K562 (cell line): ENCODE measurements around the gene RAD51D. TPM values are rescaled to one million over a fixed set of nuclear protein-coding genes. Genes with fewer than 3 reads are reported as not detected.

Source experiments
- CBFA2T3 ChIP-seq: fragments of 450-650 bp; IDR thresholded peaks from 2 replicates; pipeline ENCODE4 v1.6.1; 2017
- CREM ChIP-seq: IDR thresholded peaks from 2 replicates; pipeline ENCODE4 v1.6.1; 2014; ENCODE audit warnings: antibody characterized with exemption, low read depth
- ESRRB ChIP-seq: fragments of 250-450 bp; sonication (Bioruptor Pico); IDR thresholded peaks from 2 replicates; pipeline ENCODE4 v1.5.0; 2020; ENCODE audit warnings: mild to moderate bottlenecking, moderate library complexity, borderline replicate concordance
- HDAC6 ChIP-seq: IDR thresholded peaks from 2 replicates; pipeline ENCODE4 v1.6.1; 2012; ENCODE audit warnings: low read depth, mild to moderate bottlenecking, control low read depth, inconsistent platforms, low read length, moderate library complexity
- HNRNPL ChIP-seq: fragments of 200-400 bp; formaldehyde crosslinking; IDR thresholded peaks from 2 replicates; pipeline ENCODE4 v1.6.1; 2017; ENCODE audit warnings: low read depth, mild to moderate bottlenecking, low read length
- KDM2B ChIP-seq: fragments of 250-450 bp; sonication (Bioruptor Pico); IDR thresholded peaks from 2 replicates; pipeline ENCODE4 v1.8.0; 2021; ENCODE audit warnings: mild to moderate bottlenecking, moderate library complexity
- KLF16 ChIP-seq: IDR thresholded peaks from 2 replicates; pipeline ENCODE4 v1.6.1; 2016; ENCODE audit warnings: antibody characterized with exemption
- MEIS2 ChIP-seq: fragments of 450-650 bp; IDR thresholded peaks from 2 replicates; pipeline ENCODE4 v1.6.1; 2014; ENCODE audit warnings: mild to moderate bottlenecking; ENCODE audit not compliant: partially characterized antibody
- NR1H2 ChIP-seq: sonication (generic); formaldehyde crosslinking; IDR thresholded peaks from 2 replicates; pipeline ENCODE4 v1.4.0; 2020; ENCODE audit warnings: mild to moderate bottlenecking, missing genetic modification reagents
- PHTF2 ChIP-seq: fragments of 250-450 bp; sonication (Bioruptor Pico); IDR thresholded peaks from 2 replicates; pipeline ENCODE4 v1.5.0; 2021; ENCODE audit warnings: mild to moderate bottlenecking
- PPARD ChIP-seq: fragments of 250-450 bp; sonication (Bioruptor Pico); IDR thresholded peaks from 2 replicates; pipeline ENCODE4 v1.8.0; 2022; ENCODE audit warnings: inconsistent platforms, mild to moderate bottlenecking, moderate library complexity
- PTTG1 ChIP-seq: fragments of 450-650 bp; IDR thresholded peaks from 2 replicates; pipeline ENCODE4 v1.6.1; 2016; ENCODE audit warnings: low read depth, mild to moderate bottlenecking, missing genetic modification characterization, missing compliant biosample characterization
- RBFOX2 ChIP-seq: fragments of 200-400 bp; formaldehyde crosslinking; IDR thresholded peaks from 2 replicates; pipeline ENCODE4 v1.6.1; 2017; ENCODE audit warnings: low read depth, mild to moderate bottlenecking, low read length, moderate library complexity
- RCOR1 ChIP-seq, 2 experiments: IDR thresholded peaks; 2 replicates each; pipeline ENCODE4 v1.6.1; 2012; ENCODE audit warnings: low read depth in 2 of 2, low read length in 2 of 2, borderline replicate concordance in 1 of 2, improper control_type of control experiment in 1 of 2
- SAFB2 ChIP-seq: fragments of 200-400 bp; formaldehyde crosslinking; IDR thresholded peaks from 2 replicates; pipeline ENCODE4 v1.6.1; 2018; ENCODE audit warnings: borderline replicate concordance, low read length, low read depth, moderate library complexity; ENCODE audit not compliant: severe bottlenecking
- SRF ChIP-seq, 2 experiments: fragments of 250-450, 450-650 bp in 1 of 2; sonication (Bioruptor Pico) in 1 of 2; sonication (generic) in 1 of 2; formaldehyde crosslinking; IDR thresholded peaks; 2 replicates each; pipeline versions ENCODE4 v1.5.0 to v1.5.1; 2020 to 2022; ENCODE audit warnings: mild to moderate bottlenecking in 1 of 2, missing genetic modification reagents in 1 of 2
- TAF1 ChIP-seq: IDR thresholded peaks from 2 replicates; pipeline ENCODE4 v1.6.1; 2011; ENCODE audit warnings: mild to moderate bottlenecking, low read length, moderate library complexity; ENCODE audit not compliant: insufficient read depth, control insufficient read depth, severe bottlenecking; ENCODE audit errors: extremely low read depth
- U2AF2 ChIP-seq: fragments of 200-400 bp; formaldehyde crosslinking; optimal IDR thresholded peaks from 2 replicates; pipeline ENCODE3; 2017; ENCODE audit warnings: low read depth, mild to moderate bottlenecking, low read length
- ZNF197 ChIP-seq: fragments of 200-800 bp; sonication (Bioruptor generic); IDR thresholded peaks from 2 replicates; pipeline ENCODE4 v1.6.1; 2016; ENCODE audit warnings: low read depth, missing genetic modification characterization, missing compliant biosample characterization
- ZNF41 ChIP-seq: fragments of 250-450 bp; sonication (Bioruptor Pico); conservative IDR thresholded peaks from 2 replicates; pipeline ENCODE4 v1.4.0; 2020; ENCODE audit warnings: mild to moderate bottlenecking
- ZZZ3 ChIP-seq: fragments of 450-650 bp; IDR thresholded peaks from 2 replicates; pipeline ENCODE4 v1.6.1; 2016; ENCODE audit warnings: antibody characterized with exemption, mild to moderate bottlenecking, moderate library complexity
- polyA plus RNA-seq, 8 experiments: library from polyadenylated mRNA; depleted of rRNA in 4 of 8; stranded (reverse) in 5 of 8; unstranded in 3 of 8; fragments of >200 nt; fragmentation: Nextera tagmentation in 2 of 8; fragmentation: Illumina TruSeq in 1 of 8; extraction: Ambion mirVana in 2 of 8; extraction: Trizol in 1 of 8; gene quantifications; 2 replicates each; pipeline versions ENCODE4 v1.2.1 to v1.2.3, GENCODE V29; 2011 to 2014; ENCODE audit warnings: inconsistent platforms in 1 of 8, missing spikeins in 1 of 8
- total RNA-seq, 7 experiments: library from RNA; depleted of rRNA in 6 of 7; stranded (reverse); fragments of >200 nt in 6 of 7; fragmentation: Illumina TruSeq in 2 of 7; extraction: Trizol in 2 of 7; gene quantifications; 2 replicates each; pipeline versions ENCODE4 v1.2.1 to v1.2.3, GENCODE V29; 2011 to 2021; ENCODE audit warnings: low replicate concordance in 1 of 7
- TF ChIP-seq, protein P1 (sequence below): fragments of 450-650 bp; formaldehyde crosslinking; conservative IDR thresholded peaks from 2 replicates; pipeline ENCODE4 v1.4.0; 2022; ENCODE audit warnings: mild to moderate bottlenecking, missing genetic modification characterization
- TF ChIP-seq, protein P2 (sequence below): fragments of 450-650 bp; IDR thresholded peaks from 2 replicates; pipeline ENCODE4 v1.6.1; 2018; ENCODE audit warnings: mild to moderate bottlenecking, low read depth; ENCODE audit not compliant: partially characterized antibody
- TF ChIP-seq, protein P3 (sequence below): fragments of 450-650 bp; formaldehyde crosslinking; IDR thresholded peaks from 2 replicates; pipeline ENCODE4 v1.4.0; 2020; ENCODE audit warnings: mild to moderate bottlenecking

The RAD51D gene
- total and polyA plus RNA-seq, 9 of the 15 experiments (the other 6 are each of a cell fraction or from before 2014, with no cell fraction given): 2.2 to 16.9 (median 8.7) TPM

DNA sequence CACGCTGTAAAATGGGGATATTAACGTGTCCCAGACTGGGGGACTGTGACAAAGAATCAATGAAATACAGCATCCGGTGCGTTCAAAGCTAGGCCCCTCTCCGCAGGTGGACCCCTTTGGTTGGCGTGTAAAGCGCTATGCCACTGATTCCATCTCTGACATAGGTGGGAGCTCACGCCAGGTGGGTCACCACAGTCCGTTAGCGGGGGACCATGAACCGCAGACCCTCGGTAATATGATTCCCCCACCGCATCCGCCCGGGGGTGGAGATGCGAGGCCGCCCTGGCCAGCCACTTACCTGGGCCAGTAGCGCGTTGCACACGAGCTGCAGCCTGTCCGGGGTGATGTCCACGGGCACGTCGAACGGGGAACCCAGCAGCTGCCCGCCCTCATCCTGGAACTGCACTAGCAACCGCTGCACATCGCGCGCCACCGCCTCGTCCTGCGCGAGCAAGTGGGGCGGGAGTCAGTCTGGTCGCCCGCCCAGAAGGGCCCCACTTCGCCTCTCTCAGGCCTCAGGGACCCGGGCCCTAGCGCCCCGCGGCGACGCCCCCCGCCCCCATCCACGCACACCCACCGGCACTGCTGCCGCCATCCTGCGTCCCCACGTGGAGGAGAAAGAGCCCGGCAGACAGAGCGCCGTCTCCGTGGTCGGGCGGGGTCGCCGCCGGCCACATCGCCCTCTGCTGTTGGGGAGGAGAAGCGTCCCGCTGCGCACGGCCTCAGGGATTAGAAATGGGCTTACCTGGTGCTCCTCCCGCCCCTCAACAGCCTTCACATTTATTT lies 22.2 kb upstream of the RAD51D start, which contains the start of gene NLE1 (continued):
- TF ChIP-seq, protein P1, sequence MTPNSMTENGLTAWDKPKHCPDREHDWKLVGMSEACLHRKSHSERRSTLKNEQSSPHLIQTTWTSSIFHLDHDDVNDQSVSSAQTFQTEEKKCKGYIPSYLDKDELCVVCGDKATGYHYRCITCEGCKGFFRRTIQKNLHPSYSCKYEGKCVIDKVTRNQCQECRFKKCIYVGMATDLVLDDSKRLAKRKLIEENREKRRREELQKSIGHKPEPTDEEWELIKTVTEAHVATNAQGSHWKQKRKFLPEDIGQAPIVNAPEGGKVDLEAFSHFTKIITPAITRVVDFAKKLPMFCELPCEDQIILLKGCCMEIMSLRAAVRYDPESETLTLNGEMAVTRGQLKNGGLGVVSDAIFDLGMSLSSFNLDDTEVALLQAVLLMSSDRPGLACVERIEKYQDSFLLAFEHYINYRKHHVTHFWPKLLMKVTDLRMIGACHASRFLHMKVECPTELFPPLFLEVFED: no peak
- no peak for TF ChIP-seq PPARD
- TF ChIP-seq HDAC6: no peak
- no peak for TF ChIP-seq PHTF2 (CRISPR knock-in tag)
- TF ChIP-seq KDM2B (CRISPR knock-in tag): no peak
- TF ChIP-seq NR1H2: no peak
- TF ChIP-seq ZNF41 (CRISPR knock-in tag): no peak
- TF ChIP-seq ZNF197 (CRISPR knock-in tag): no peak
- TF ChIP-seq TAF1: peak; percentile 93
- TF ChIP-seq PTTG1 (tag): no peak
- TF ChIP-seq ZZZ3: no peak
- TF ChIP-seq RBFOX2: peak; percentile 93
- no peak for TF ChIP-seq CBFA2T3
- TF ChIP-seq MEIS2: no peak
- TF ChIP-seq U2AF2: no peak
- TF ChIP-seq, protein P2, sequence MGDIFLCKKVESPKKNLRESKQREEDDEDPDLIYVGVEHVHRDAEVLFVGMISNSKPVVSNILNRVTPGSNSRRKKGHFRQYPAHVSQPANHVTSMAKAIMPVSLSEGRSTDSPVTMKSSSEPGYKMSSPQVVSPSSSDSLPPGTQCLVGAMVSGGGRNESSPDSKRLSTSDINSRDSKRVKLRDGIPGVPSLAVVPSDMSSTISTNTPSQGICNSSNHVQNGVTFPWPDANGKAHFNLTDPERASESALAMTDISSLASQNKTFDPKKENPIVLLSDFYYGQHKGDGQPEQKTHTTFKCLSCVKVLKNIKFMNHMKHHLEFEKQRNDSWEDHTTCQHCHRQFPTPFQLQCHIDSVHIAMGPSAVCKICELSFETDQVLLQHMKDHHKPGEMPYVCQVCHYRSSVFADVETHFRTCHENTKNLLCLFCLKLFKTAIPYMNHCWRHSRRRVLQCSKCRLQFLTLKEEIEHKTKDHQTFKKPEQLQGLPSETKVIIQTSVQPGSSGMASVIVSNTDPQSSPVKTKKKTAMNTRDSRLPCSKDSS: no peak
- TF ChIP-seq SAFB2: no peak
- no peak for TF ChIP-seq ESRRB (CRISPR knock-in tag)
- no peak; a peak in 1 of 4 replicates for TF ChIP-seq RCOR1 (IDR thresholded peaks at IDR 0.05; ENCODE audit: borderline replicate concordance in 1 of 2, low read depth in 2 of 2, low read length in 2 of 2)
- TF ChIP-seq HNRNPL: peak; percentile 70; the same call in 1 of the 2 replicates
- TF ChIP-seq CREM: peak; percentile 73
- TF ChIP-seq, protein P3, sequence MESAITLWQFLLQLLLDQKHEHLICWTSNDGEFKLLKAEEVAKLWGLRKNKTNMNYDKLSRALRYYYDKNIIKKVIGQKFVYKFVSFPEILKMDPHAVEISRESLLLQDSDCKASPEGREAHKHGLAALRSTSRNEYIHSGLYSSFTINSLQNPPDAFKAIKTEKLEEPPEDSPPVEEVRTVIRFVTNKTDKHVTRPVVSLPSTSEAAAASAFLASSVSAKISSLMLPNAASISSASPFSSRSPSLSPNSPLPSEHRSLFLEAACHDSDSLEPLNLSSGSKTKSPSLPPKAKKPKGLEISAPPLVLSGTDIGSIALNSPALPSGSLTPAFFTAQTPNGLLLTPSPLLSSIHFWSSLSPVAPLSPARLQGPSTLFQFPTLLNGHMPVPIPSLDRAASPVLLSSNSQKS (CRISPR knock-in tag): no peak
- TF ChIP-seq SRF (CRISPR knock-in tag; IDR thresholded peaks at IDR 0.05): no peak
- TF ChIP-seq KLF16: peak; percentile 48; the same call in 1 of the 2 replicates
